Activated T-cell treated with anti-CD3 and anti-CD28 coated beads, Interleukin-2, amount 50 U/mL, for 72 hours (primary cell): Measurements from ENCODE around the gene ACIN1. TPM values are rescaled to one million over a fixed set of nuclear protein-coding genes. Genes with fewer than 3 reads are reported as not detected.

Experiments used
- ATAC-seq, 2 donors: fragments of 150-1000 bp; cut with Tn5 transposase; replicated peaks in 1 of 2; 2 replicates each; pipeline ENCODE4 v1.10.0; 2021; ENCODE audit warnings: moderate library complexity in 2 of 2, mild to moderate bottlenecking in 1 of 2
- DNase-seq, 2 donors: peaks; one replicate each; pipeline ENCODE4 v3.0.0; 2021 to 2022; ENCODE audit warnings: mixed read lengths in 1 of 2
- H3K27ac Mint-ChIP-seq: one replicate; pipeline ENCODE4 v1.8.0; 2022; ENCODE audit warnings: mild to moderate bottlenecking, moderate library complexity, mixed read lengths
- H3K27me3 Mint-ChIP-seq: one replicate; pipeline ENCODE4 v1.8.0; 2022; ENCODE audit warnings: low read depth, mixed read lengths
- H3K36me3 Mint-ChIP-seq, 2 donors: one replicate each; pipeline ENCODE4 v1.8.0; 2022; ENCODE audit warnings: mixed read lengths in 2 of 2, mild to moderate bottlenecking in 1 of 2; ENCODE audit not compliant: insufficient read depth in 2 of 2
- H3K4me1 Mint-ChIP-seq: one replicate; pipeline ENCODE4 v1.8.0; 2022; ENCODE audit warnings: low read depth, mixed read lengths
- H3K4me3 Mint-ChIP-seq, 2 donors: one replicate each; pipeline ENCODE4 v1.8.0; 2022; ENCODE audit warnings: mild to moderate bottlenecking in 2 of 2, mixed read lengths in 2 of 2, moderate library complexity in 2 of 2
- H3K9me3 Mint-ChIP-seq, 2 donors: one replicate each; pipeline ENCODE4 v1.8.0; 2022; ENCODE audit warnings: mixed read lengths in 2 of 2
- total RNA-seq, 2 donors: library from RNA; stranded (reverse); gene quantifications; one replicate each; pipeline ENCODE4 v1.2.3, GENCODE V29; 2022

The ACIN1 gene
- total RNA-seq, 2 donors from 2014 or later, result 162 to 188 TPM

DNA sequence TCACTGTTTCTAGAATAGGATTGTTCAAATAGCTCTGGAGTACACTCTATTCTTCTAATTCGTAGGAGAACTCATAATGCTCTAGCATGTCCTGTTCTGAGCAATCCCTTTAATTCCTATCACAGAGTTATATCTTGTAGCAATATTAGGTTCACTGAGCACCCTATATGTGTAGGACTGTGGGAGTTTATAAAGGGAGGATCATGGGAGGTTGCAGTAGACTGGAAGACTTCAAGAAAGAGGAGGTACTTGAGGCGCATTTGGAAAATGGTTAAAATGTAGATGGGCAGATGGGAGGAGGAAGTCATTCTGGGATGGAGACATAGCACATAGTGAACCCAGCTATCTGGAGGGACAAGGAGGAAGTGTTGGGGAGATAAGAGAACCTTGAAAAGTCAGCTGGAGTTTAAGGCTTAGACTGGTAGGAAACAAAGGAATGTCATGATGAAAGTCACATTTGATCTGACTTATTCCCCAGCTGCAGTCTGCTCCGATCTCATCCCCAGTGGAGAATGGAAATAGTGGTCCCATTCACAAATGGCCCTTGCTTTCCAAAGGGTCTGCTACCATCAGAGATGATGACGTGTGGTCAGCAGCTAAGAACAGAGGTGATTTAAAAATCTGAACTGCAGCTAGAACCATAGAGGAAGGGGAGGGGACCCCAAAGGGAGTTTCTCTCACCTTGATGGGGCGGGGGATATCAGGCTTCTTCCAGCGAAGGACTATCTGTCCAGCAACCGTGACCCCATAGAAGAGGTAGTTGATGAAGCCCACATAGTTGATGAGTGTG, 34.2 kb upstream of the ACIN1 start:
- H3K9me3 Mint-ChIP-seq, result no peaks in the 10 kb centered on the region
- no peaks in the 10 kb centered on the region for H3K36me3 Mint-ChIP-seq
- H3K4me3 Mint-ChIP-seq, result no peak overlapping the region
- H3K4me1 Mint-ChIP-seq, result no peaks in the 10 kb centered on the region
- H3K27me3 Mint-ChIP-seq, result no peaks in the 10 kb centered on the region
- no peak for DNase-seq
- no peak overlapping the region for H3K27ac Mint-ChIP-seq
- no peak for ATAC-seq

DNA sequence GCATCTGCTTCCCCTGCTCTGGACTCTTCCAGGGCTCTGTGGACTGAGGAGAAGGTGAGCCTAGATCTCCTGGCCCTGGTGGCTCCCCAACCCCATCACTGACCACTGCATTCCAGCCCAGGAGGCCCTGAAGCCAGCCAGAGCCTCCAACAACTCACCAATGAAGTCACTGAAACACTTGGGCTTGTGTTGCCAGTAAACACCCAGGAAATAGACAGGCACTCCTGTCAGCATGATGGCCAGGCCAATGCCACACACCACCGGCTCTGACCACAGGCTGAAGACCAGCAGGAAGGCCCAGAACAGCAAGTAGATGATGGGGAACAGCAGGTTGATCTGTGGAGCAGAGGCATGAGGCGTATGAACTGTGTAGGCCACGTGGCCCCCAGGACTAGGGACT, 32.9 kb upstream of the ACIN1 start:
- H3K36me3 Mint-ChIP-seq, result no peaks in the 10 kb centered on the region
- no peak overlapping the region for H3K4me3 Mint-ChIP-seq
- DNase-seq (no peak), ATAC-seq (no peak)
- no peaks in the 10 kb centered on the region for H3K4me1 Mint-ChIP-seq
- H3K27ac Mint-ChIP-seq, result no peak overlapping the region
- no peaks in the 10 kb centered on the region for H3K9me3 Mint-ChIP-seq
- H3K27me3 Mint-ChIP-seq, result no peaks in the 10 kb centered on the region

DNA sequence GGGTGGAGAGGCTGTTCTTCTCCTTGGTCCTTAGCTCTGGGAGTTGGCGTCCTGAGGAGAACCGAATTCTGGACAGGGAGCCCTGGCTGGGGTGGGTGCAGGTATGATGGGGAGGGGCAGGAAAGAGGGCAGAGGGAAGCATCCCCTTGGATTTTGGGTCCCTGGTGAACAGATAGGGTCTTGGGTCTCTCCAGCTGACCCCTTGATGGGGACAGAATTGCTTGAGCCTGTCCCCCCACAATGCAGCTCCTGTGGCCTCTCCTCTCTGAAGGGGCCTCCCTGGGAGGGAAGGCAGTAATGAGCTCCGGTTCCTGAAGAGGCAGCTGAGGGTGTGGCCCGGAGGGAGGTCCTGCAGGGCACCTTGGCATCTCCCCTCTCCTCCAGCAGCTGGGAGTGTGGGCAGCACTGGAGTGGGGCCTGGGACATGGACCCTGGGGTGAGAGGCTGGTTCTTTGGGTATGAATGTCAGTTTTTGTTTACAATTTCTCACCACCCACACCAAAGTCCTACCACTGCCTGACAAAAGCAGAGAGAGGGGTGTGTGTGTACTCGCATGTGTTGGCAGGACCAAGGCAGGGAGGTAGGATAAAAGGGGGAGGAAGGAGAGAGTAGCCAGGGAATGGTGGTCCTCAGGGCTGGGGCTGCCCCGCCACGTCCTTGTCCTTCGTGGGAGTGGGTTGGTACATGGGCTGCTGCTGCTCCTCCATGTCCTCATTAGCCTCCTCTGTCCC, 31.8 kb upstream of the ACIN1 start:
- no peak for DNase-seq

DNA sequence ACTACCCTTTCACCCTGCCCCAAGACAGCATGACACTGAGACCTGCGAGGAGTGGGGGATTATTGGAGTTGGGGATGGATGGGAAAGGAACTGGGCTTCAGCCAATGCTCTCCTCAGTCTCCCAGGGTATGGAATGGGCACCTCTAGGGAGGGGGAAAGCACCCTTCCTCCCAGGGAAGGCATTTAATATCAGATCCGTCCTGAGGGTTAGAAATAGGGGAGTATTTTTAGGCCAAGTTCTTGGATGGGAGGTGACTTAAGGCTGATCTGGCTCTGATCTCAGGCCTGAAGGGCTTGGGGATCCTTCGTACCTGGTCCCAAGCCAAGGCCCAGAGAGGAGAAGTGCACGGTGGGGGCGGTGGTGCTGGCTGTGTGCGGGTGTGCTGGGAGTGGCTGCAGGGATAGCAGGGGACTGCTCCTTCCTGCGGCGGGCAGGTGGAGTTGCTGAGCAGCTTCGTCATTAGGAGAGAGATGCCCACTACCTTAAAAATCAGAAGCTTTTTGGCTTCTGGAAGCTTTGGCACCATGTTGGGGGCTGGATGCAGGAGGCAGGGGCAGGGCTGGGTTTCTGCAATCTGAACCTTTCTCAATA, 31.1 kb upstream of the ACIN1 start:
- no peaks in the 10 kb centered on the region for H3K27me3 Mint-ChIP-seq
- H3K36me3 Mint-ChIP-seq, result no peaks in the 10 kb centered on the region
- H3K27ac Mint-ChIP-seq, result no peak overlapping the region
- peaks cover 6% of the 10 kb centered on the region for H3K4me1 Mint-ChIP-seq
- ATAC-seq (no peak), DNase-seq (no peak)
- H3K4me3 Mint-ChIP-seq, result no peak overlapping the region
- H3K9me3 Mint-ChIP-seq, result no peaks in the 10 kb centered on the region

More for the DNA sequence above, 31.8 kb upstream of the ACIN1 start:
- Mint-ChIP-seq H3K36me3 (no peaks in the 10 kb centered on the region), H3K4me3 (no peak overlapping the region), H3K4me1 (no peaks in the 10 kb centered on the region), H3K27me3 (no peaks in the 10 kb centered on the region), H3K9me3 (no peaks in the 10 kb centered on the region), H3K27ac (no peak overlapping the region)
- no peak for ATAC-seq

DNA sequence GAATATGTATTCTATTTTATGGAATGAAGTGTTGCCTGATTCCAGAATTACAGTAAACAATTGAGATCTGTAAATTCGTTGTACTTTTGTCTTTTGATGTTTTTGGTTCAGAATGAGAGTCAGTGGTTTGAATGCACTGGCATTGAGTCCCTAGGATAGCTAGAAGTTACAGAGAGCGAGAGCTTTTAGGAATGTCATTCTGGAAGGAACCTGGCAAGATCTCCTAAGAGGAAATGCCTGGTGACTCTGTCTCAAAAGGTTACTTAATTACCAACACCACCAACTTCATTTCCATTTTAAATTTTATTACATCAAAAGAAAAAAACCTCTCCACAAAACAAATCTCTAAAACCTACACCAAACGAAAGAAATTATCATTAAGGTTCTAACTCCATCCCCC, 30.1 kb upstream of the ACIN1 start:
- ATAC-seq, result no peak
- Mint-ChIP-seq H3K36me3 (no peaks in the 10 kb centered on the region), H3K27me3 (no peaks in the 10 kb centered on the region), H3K4me1 (peaks cover 16% of the 10 kb centered on the region), H3K9me3 (no peaks in the 10 kb centered on the region), H3K4me3 (no peak overlapping the region), H3K27ac (no peak overlapping the region)
- no peak for DNase-seq

DNA sequence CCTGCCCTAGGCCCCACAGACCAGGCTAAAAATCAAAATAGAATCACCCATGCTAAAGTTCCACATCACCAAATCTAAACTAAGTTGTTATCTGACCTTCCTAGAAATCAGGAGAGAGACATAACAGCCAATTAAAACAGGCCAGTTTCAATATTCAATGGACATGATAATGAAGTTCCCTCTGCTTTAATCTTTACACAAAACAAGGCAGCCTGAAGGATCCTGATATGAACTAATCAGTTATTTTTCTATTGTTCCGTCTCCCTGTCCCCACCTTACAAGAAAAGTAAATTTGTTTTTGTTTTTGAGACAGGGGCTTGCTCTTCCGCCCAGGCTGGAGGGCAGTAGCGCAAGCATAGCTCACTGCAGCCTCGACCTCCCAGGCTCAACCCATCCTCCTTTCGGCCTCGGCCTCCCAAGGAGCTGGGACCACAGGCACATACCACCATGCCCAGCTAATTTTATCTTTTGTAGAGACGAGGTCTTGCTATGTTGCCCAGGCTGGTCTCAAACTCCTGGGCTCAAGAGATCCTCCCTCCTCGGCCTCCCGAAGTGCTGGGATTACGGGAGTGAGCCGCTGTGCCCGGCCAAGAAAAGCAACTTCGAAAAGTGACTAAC, 29.5 kb upstream of the ACIN1 start:
- H3K4me1 Mint-ChIP-seq, result peaks cover 22% of the 10 kb centered on the region
- H3K9me3 Mint-ChIP-seq, result no peaks in the 10 kb centered on the region
- no peak overlapping the region for H3K27ac Mint-ChIP-seq

DNA sequence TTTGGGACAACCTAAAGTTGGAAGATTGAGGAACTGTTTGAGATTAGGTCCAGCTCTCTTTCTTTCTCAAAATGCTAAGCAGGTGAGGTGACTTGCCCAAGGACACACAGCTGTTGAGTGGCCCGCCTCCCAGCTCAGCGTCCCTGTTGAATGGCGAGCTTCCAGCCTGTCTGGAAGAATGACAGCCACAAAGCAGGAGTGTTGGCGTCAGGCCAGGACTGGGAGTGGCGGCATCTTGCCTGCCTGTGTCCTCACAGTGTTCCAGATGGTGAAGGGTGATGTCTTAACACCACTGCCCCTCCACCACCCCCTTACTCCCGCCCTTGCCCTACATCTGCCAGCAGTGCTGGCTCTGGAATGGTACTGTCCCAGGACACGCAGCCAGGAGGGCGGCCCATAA, 28.5 kb upstream of the ACIN1 start:
- ATAC-seq, result no peak
- peaks cover 28% of the 10 kb centered on the region for H3K4me1 Mint-ChIP-seq

More for the DNA sequence above, 29.5 kb upstream of the ACIN1 start:
- no peak for DNase-seq
- Mint-ChIP-seq H3K27me3 (no peaks in the 10 kb centered on the region), H3K4me3 (no peak overlapping the region), H3K36me3 (no peaks in the 10 kb centered on the region)
- no peak for ATAC-seq

DNA sequence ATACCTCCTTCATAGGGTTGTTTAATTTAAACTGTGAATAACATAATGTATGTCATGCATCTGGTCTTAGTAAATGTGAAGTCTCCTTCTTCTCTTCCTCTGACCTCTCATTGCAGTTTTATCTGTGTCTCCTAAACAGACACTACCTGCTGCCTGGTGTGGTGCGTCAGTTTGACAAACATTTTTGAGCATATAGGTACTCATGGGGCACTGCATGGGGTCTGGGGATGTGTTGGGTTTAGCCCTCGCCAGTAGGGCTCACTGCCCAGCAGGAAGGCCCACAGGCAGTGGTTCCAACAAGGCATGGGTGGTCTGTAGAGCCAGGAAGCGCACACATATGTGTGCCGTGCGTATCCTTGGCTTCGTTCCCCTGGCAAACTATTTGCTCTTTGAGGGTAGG, 27.1 kb upstream of the ACIN1 start:
- Mint-ChIP-seq H3K36me3 (no peaks in the 10 kb centered on the region), H3K27me3 (no peaks in the 10 kb centered on the region), H3K9me3 (no peaks in the 10 kb centered on the region), H3K27ac (no peak overlapping the region), H3K4me3 (no peak overlapping the region), H3K4me1 (peaks cover 28% of the 10 kb centered on the region)
- no peak for ATAC-seq
- DNase-seq, result no peak

More for the DNA sequence above, 28.5 kb upstream of the ACIN1 start:
- Mint-ChIP-seq H3K4me3 (no peak overlapping the region), H3K27me3 (no peaks in the 10 kb centered on the region), H3K9me3 (no peaks in the 10 kb centered on the region), H3K27ac (no peak overlapping the region), H3K36me3 (no peaks in the 10 kb centered on the region)
- DNase-seq, result no peak

DNA sequence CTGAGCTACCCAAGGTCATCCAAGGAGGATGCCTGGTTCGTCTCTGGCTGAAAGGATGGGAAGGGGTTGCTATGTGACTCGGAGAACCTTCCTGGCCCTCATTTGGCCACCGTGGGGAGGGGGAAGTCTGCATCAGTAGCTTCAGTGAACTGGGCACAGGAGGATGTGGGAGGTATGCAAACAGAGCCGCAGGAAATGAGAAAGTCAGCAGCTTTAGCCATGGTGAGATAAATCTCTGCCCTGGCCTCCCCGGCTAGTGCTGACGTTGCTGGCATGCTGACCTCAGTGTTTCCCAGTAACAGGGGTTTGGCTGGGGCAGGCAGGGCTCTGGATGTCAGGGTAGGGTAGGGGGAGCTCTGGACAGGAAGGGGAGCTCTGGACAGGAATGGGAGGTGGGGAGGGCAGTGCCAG, 26.4 kb upstream of the ACIN1 start:
- H3K27me3 Mint-ChIP-seq, result no peaks in the 10 kb centered on the region
- H3K27ac Mint-ChIP-seq, result no peak overlapping the region
- H3K4me3 Mint-ChIP-seq, result peak overlapping the region; percentile 5 to 59
- no peaks in the 10 kb centered on the region for H3K9me3 Mint-ChIP-seq
- DNase-seq (peak in 1 of 2 donors; percentile 14), ATAC-seq (peak in 1 of 2 donors; percentile 32)
- no peaks in the 10 kb centered on the region for H3K36me3 Mint-ChIP-seq
- H3K4me1 Mint-ChIP-seq, result peaks cover 28% of the 10 kb centered on the region

DNA sequence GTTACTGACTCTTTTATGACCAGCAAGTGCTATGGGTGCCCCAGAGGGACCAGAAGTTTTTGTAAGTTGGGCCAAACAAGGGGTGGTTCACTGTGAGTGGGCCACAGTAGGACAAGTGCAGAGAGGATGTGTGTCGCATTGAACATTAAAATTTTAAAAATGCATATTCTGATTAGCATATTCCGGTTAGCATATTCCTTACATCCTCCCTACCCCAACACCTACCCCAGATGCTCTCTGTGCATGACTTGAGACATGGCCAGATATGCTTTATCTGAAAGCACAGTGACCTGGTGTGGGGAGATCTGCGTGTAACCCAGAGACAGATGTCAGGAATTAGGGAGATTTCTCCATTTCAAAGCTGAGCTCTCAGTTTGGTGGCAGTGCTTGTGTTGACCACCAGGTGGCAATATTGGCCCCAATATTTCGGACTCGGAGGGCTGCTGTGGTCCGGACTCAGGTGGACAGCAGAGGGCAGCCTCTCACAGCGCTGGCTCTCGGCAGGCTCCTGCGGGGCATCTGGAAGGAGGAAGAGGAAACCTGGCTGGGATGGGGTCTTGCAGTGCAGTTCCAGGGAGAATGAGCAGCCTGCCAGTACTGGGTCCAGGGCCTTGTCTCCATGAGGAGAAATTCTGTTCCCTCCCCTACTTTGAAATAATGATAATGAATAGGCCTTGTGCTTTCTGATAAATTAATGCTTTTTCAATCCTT, 25.8 kb upstream of the ACIN1 start:
- no peaks in the 10 kb centered on the region for H3K36me3 Mint-ChIP-seq
- DNase-seq (peak; percentile 86 to 87), ATAC-seq (peak; percentile 90 to 92)
- peak overlapping the region; percentile 5 to 59 for H3K4me3 Mint-ChIP-seq
- no peaks in the 10 kb centered on the region for H3K27me3 Mint-ChIP-seq
- H3K4me1 Mint-ChIP-seq, result peaks cover 34% of the 10 kb centered on the region
- H3K27ac Mint-ChIP-seq, result peak overlapping the region; percentile 4
- no peaks in the 10 kb centered on the region for H3K9me3 Mint-ChIP-seq

DNA sequence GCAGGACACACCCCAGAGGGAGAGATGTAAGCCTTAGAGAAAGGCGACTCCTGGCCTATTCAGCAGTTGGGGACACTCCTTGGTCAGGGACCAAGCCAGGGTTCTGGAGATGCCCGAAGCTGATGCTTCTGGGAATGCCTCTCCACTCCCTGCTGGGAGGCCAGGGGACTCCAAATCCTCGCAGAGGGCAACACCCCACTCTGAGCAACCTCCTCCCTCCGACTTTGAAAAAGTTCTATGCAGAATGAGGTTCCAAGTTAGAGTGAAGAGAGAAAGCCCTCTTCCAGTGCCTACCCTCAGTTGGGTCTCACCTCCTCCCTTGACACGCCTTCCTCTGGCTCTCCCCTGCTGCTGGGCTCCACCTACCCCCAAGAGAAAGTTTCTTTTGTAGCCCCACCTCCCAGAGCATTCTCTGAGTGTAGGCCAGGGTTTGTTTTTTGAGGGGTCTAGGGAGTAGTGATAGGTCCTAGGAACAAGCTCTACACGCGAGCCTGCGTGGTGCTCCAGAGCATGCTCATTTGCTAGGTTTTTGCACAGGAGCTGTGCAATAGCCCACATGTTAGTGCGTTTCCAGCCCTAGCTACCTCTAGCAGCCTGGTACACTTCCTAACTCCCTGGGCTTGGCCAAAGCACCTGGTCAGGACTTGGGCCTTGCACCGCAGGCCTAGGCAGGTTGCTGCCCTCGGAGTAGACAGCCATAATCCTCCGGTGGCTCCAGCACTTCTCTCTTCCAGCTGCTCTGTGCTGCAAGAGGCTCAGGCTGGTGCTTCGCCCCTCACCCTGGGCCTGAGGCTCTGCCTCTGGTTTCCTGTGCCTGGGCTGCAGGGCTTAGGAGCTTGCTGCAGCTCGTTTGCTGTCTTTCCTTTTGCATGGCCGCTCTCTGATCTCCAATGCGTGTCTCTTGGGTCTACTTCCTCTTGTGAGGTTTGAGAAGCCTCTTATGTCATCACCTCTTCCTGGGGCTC, 24.7 kb upstream of the ACIN1 start:
- Mint-ChIP-seq H3K27ac (peak overlapping the region; percentile 6), H3K36me3 (no peaks in the 10 kb centered on the region), H3K4me3 (peak overlapping the region; percentile 16 to 59), H3K9me3 (no peaks in the 10 kb centered on the region), H3K4me1 (peaks cover 41% of the 10 kb centered on the region), H3K27me3 (no peaks in the 10 kb centered on the region)
- peak; percentile 23 to 24 for DNase-seq
- peak; percentile 27 to 31 for ATAC-seq
